Measurements from ENCODE around the gene HK3. TPM values are rescaled to one million over a fixed set of nuclear protein-coding genes. Genes with fewer than 3 reads are reported as not detected.

HK3 gene
- total and polyA plus RNA-seq, 2 of the 8 experiments (the other 6 are each of a cell fraction or from before 2014, with no cell fraction given): not detected

- peak overlapping the region; percentile 75; the same call in 1 of the 2 replicates for H4K8ac ChIP-seq (ENCODE audit: extremely low read depth, insufficient read depth, low read length)
- H3K4ac ChIP-seq (replicated peaks; ENCODE audit: insufficient read length, low read depth, low read length): no peak overlapping the region
- H3K18ac ChIP-seq (ENCODE audit: extremely low read depth, low read length): no peak overlapping the region
- no peak overlapping the region for H3K14ac ChIP-seq (ENCODE audit: insufficient read length)
- H2BK120ac ChIP-seq (replicated peaks; ENCODE audit: low read depth, low read length): no peak overlapping the region
- H3K4me3 ChIP-seq (ENCODE audit: extremely low read depth in 1 of 4, insufficient read depth in 2 of 4, low read depth in 3 of 4, low read length in 4 of 4): no peak overlapping the region
- no peaks in the 10 kb centered on the region for H3K79me1 ChIP-seq (ENCODE audit: low read depth, low read length)
- no peak overlapping the region for H3K4me2 ChIP-seq (ENCODE audit: insufficient read depth in 1 of 2, low read depth in 2 of 2, low read length in 2 of 2)
- DNase-seq (ENCODE audit: low read depth in 1 of 2, low spot score in 2 of 2) (no peak), FAIRE-seq (no peak)
- ChIA-PET POLR2A (ENCODE audit: partially characterized antibody) (interaction anchor here (1.0 to 2.4 kb wide), 2 partner anchors 12 to 160 kb away, joined by 3 to 10 read pairs; no protein-coding TSS in a partner anchor), CTCF (ENCODE audit: partially characterized antibody) (interaction anchor here (1.0 to 3.7 kb wide), 9 partner anchors 12 to 249 kb away, joined by 3 to 13 read pairs (median 3); no protein-coding TSS in a partner anchor)
- no peak overlapping the region for H2BK15ac ChIP-seq (ENCODE audit: low read length)
- peaks cover 0 to 4% (median 0%) of the 10 kb centered on the region in 4 experiments; a peak in 1 of 7 replicates for H3K27me3 ChIP-seq (replicated peaks in 1 of 4; ENCODE audit: control insufficient read depth in 3 of 4, extremely low read depth in 1 of 4, insufficient read depth in 3 of 4, low read length in 3 of 4)
- H2AK5ac ChIP-seq (ENCODE audit: low read depth, low read length): no peak overlapping the region
- no peak overlapping the region for H2BK12ac ChIP-seq (ENCODE audit: low read depth, low read length)
- WGBS, 2 experiments (ENCODE audit: extremely low coverage in 1 of 2, insufficient coverage in 1 of 2, insufficient read length in 1 of 2, insufficient replicate concordance in 2 of 2, low coverage in 1 of 2, low lambda C conversion rate in 2 of 2, missing lambda C conversion rate in 1 of 2): 86% methylated on average over 6 of the region's 6 CpGs; no CpG with 5 or more reads in 1 of the 2 experiments
- H3K27ac ChIP-seq (ENCODE audit: low read depth, low read length): no peak overlapping the region
- no peaks in the 10 kb centered on the region for H3K36me3 ChIP-seq (ENCODE audit: control insufficient read depth in 2 of 4, insufficient read depth in 4 of 4, low read length in 3 of 4)
- H3K56ac ChIP-seq (replicated peaks; ENCODE audit: insufficient read length, low read depth, low read length): no peak overlapping the region
- no peak overlapping the region for H3K9ac ChIP-seq (replicated peaks in 1 of 4; ENCODE audit: extremely low read depth in 1 of 4, low read depth in 3 of 4, low read length in 3 of 4)
- peaks cover 0 to 16% (median 8%) of the 10 kb centered on the region in 4 experiments; a peak in 6 of 7 replicates for H3K4me1 ChIP-seq (replicated peaks in 1 of 4; ENCODE audit: control insufficient read depth in 3 of 4, insufficient read depth in 4 of 4, low read length in 3 of 4)
- H3K79me2 ChIP-seq (ENCODE audit: control insufficient read depth in 1 of 2, insufficient read depth in 2 of 2, low read length in 2 of 2): no peaks in the 10 kb centered on the region
- H3K9me3 ChIP-seq (ENCODE audit: insufficient read depth in 2 of 2, low read depth in 1 of 2, low read length in 1 of 2): no peaks in the 10 kb centered on the region
- no peak overlapping the region for H2AFZ ChIP-seq (ENCODE audit: low read length)
- no peak overlapping the region for H2BK5ac ChIP-seq (ENCODE audit: low read depth, low read length)
- no peaks in the 10 kb centered on the region for H3K23me2 ChIP-seq (ENCODE audit: low read depth, low read length)
- H4K91ac ChIP-seq (replicated peaks; ENCODE audit: insufficient read length, low read length): no peak overlapping the region
- H3K23ac ChIP-seq (ENCODE audit: insufficient read length): no peak overlapping the region
- H4K5ac ChIP-seq (ENCODE audit: insufficient read length, low read depth, low read length): no peak overlapping the region
- H2BK20ac ChIP-seq (ENCODE audit: low read length): peak overlapping the region; percentile 86; the same call in 1 of the 2 replicates
- H4K20me1 ChIP-seq (replicated peaks in 1 of 2; ENCODE audit: control insufficient read depth in 1 of 2, insufficient read depth in 2 of 2, low read length in 2 of 2): peaks cover 0 to 7% of the 10 kb centered on the region in 2 experiments
- no peak for TF ChIP-seq TAF1 (IDR thresholded peaks at IDR 0.05; ENCODE audit: low read depth, low read length)
- no peak for TF ChIP-seq HDAC6 (IDR thresholded peaks at IDR 0.05; ENCODE audit: low read depth, low read length)
- TF ChIP-seq CTCF (IDR thresholded peaks at IDR 0.05; ENCODE audit: control extremely low read depth in 1 of 3, insufficient read depth in 1 of 3, low read depth in 1 of 3, low read length in 3 of 3): peak in 2 of 3 experiments; percentile 1 to 12; a peak in 1 of 4 replicates
- TF ChIP-seq CBX8 (IDR thresholded peaks at IDR 0.05; ENCODE audit: borderline replicate concordance, low read depth, low read length): no peak
- no peak for TF ChIP-seq USF2 (IDR thresholded peaks at IDR 0.05; ENCODE audit: low read length)
- no peak for TF ChIP-seq POLR2A (IDR thresholded peaks at IDR 0.05; ENCODE audit: control extremely low read depth in 1 of 2, low read depth in 2 of 2, low read length in 2 of 2)
- TF ChIP-seq RFX5 (IDR thresholded peaks at IDR 0.05; ENCODE audit: borderline replicate concordance, low read depth, low read length): no peak
- TF ChIP-seq CREB1 (IDR thresholded peaks at IDR 0.05): no peak
- peak in 1 of 2 experiments; percentile 23; a peak in 1 of 4 replicates for TF ChIP-seq RAD21 (IDR thresholded peaks at IDR 0.05 in 1 of 2, conservative IDR thresholded peaks at IDR 0.05 in 1 of 2; ENCODE audit: low read depth in 2 of 2, low read length in 2 of 2)
- TF ChIP-seq SUZ12 (IDR thresholded peaks at IDR 0.05; ENCODE audit: low read length): no peak
Observed at GRCh38 chr5:176845392-176845713, 53.8 kb downstream of the HK3 start.

Measured in H1 (cell line).